ENCODE measurements around the gene GINS1.

- TF ChIP-seq SPI1 (IDR thresholded peaks at IDR 0.05; ENCODE audit: borderline replicate concordance, low read depth) (no peak), POLR2AphosphoS5 (IDR thresholded peaks at IDR 0.05; ENCODE audit: low read depth) (no peak)
- TF ChIP-seq, protein P1, sequence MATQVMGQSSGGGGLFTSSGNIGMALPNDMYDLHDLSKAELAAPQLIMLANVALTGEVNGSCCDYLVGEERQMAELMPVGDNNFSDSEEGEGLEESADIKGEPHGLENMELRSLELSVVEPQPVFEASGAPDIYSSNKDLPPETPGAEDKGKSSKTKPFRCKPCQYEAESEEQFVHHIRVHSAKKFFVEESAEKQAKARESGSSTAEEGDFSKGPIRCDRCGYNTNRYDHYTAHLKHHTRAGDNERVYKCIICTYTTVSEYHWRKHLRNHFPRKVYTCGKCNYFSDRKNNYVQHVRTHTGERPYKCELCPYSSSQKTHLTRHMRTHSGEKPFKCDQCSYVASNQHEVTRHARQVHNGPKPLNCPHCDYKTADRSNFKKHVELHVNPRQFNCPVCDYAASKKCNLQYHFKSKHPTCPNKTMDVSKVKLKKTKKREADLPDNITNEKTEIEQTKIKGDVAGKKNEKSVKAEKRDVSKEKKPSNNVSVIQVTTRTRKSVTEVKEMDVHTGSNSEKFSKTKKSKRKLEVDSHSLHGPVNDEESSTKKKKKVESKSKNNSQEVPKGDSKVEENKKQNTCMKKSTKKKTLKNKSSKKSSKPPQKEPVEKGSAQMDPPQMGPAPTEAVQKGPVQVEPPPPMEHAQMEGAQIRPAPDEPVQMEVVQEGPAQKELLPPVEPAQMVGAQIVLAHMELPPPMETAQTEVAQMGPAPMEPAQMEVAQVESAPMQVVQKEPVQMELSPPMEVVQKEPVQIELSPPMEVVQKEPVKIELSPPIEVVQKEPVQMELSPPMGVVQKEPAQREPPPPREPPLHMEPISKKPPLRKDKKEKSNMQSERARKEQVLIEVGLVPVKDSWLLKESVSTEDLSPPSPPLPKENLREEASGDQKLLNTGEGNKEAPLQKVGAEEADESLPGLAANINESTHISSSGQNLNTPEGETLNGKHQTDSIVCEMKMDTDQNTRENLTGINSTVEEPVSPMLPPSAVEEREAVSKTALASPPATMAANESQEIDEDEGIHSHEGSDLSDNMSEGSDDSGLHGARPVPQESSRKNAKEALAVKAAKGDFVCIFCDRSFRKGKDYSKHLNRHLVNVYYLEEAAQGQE (IDR thresholded peaks at IDR 0.05; ENCODE audit: insufficient replicate concordance, low read depth): no peak
- TF ChIP-seq, protein P2, sequence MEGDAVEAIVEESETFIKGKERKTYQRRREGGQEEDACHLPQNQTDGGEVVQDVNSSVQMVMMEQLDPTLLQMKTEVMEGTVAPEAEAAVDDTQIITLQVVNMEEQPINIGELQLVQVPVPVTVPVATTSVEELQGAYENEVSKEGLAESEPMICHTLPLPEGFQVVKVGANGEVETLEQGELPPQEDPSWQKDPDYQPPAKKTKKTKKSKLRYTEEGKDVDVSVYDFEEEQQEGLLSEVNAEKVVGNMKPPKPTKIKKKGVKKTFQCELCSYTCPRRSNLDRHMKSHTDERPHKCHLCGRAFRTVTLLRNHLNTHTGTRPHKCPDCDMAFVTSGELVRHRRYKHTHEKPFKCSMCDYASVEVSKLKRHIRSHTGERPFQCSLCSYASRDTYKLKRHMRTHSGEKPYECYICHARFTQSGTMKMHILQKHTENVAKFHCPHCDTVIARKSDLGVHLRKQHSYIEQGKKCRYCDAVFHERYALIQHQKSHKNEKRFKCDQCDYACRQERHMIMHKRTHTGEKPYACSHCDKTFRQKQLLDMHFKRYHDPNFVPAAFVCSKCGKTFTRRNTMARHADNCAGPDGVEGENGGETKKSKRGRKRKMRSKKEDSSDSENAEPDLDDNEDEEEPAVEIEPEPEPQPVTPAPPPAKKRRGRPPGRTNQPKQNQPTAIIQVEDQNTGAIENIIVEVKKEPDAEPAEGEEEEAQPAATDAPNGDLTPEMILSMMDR (IDR thresholded peaks at IDR 0.05; ENCODE audit: insufficient read depth, low read length): no peak
Measured at GRCh38 chr20:25447671-25448070, 40.2 kb downstream of the GINS1 start.

Measured in HL-60 (cell line).